Mesendoderm (in vitro differentiated cells): Measurements from ENCODE around the gene NR3C1. TPM values are rescaled to one million over a fixed set of nuclear protein-coding genes. Genes with fewer than 3 reads are reported as not detected.

Experiments used
- DNase-seq: peaks from one replicate; pipeline ENCODE4 v3.0.0; 2013
- H2AK5ac ChIP-seq: 2 replicates; pipeline ENCODE4 v1.6.1; 2013; ENCODE audit warnings: low read length, inconsistent platforms
- H2BK120ac ChIP-seq: 2 replicates; pipeline ENCODE4 v1.6.1; 2013; ENCODE audit warnings: low read depth, mild to moderate bottlenecking, low read length, moderate library complexity, mixed read lengths
- H2BK15ac ChIP-seq: replicated peaks from 2 replicates; pipeline ENCODE4 v1.6.1; 2013; ENCODE audit warnings: low read depth, mild to moderate bottlenecking, moderate library complexity
- H2BK5ac ChIP-seq: 2 replicates; pipeline ENCODE4 v1.6.1; 2013; ENCODE audit warnings: low read length, inconsistent platforms
- H3K18ac ChIP-seq: 2 replicates; pipeline ENCODE4 v1.6.1; 2013; ENCODE audit warnings: mild to moderate bottlenecking, low read length, mixed read lengths
- H3K23ac ChIP-seq: one replicate; pipeline ENCODE4 v1.6.1; 2013; ENCODE audit warnings: low read length
- H3K27ac ChIP-seq: 2 replicates; pipeline ENCODE4 v1.5.1; 2013; ENCODE audit warnings: low read depth, mild to moderate bottlenecking, inconsistent platforms, low read length, moderate library complexity
- H3K27me3 ChIP-seq: 2 replicates; pipeline ENCODE4 v1.6.1; 2013; ENCODE audit warnings: low read length, control low read depth, mild to moderate bottlenecking, inconsistent platforms; ENCODE audit not compliant: insufficient read depth, poor library complexity
- H3K36me3 ChIP-seq: 2 replicates; pipeline ENCODE4 v1.6.1; 2013; ENCODE audit warnings: low read length, inconsistent platforms; ENCODE audit not compliant: control insufficient read depth, insufficient read depth
- H3K4ac ChIP-seq: one replicate; pipeline ENCODE4 v1.6.1; 2013; ENCODE audit warnings: low read depth, mild to moderate bottlenecking, low read length, moderate library complexity
- H3K4me1 ChIP-seq: 2 replicates; pipeline ENCODE4 v1.6.1; 2013; ENCODE audit warnings: low read depth, low read length, inconsistent platforms; ENCODE audit not compliant: control insufficient read depth
- H3K4me2 ChIP-seq: 2 replicates; pipeline ENCODE4 v1.6.1; 2013; ENCODE audit warnings: low read length
- H3K4me3 ChIP-seq: 2 replicates; pipeline ENCODE4 v1.5.1; 2013; ENCODE audit warnings: mild to moderate bottlenecking, low read length
- H3K56ac ChIP-seq: one replicate; pipeline ENCODE4 v1.6.1; 2013; ENCODE audit warnings: low read length
- H3K79me1 ChIP-seq: 2 replicates; pipeline ENCODE4 v1.6.1; 2013; ENCODE audit warnings: low read length, inconsistent platforms
- H3K79me2 ChIP-seq: 2 replicates; pipeline ENCODE4 v1.6.1; 2013; ENCODE audit warnings: mild to moderate bottlenecking, low read length; ENCODE audit not compliant: control insufficient read depth, insufficient read depth
- H3K9ac ChIP-seq: 2 replicates; pipeline ENCODE4 v1.6.1; 2013; ENCODE audit warnings: low read length, inconsistent platforms
- H4K5ac ChIP-seq: one replicate; pipeline ENCODE4 v1.6.1; 2013; ENCODE audit warnings: low read length
- H4K8ac ChIP-seq: one replicate; pipeline ENCODE4 v1.6.1; 2013; ENCODE audit warnings: low read depth, mild to moderate bottlenecking, control low read depth, low read length, moderate library complexity
- WGBS: extraction: QIAGEN DNeasy Blood & Tissue Kit; methylation state at CpG from one replicate; pipeline ENCODE4 v1.1.7; 2013; ENCODE audit warnings: low lambda C conversion rate, missing lambda C conversion rate; ENCODE audit not compliant: insufficient coverage; ENCODE audit errors: extremely low coverage; 5-methylcytosine and 5-hydroxymethylcytosine counted together
- small RNA-seq: library from polyadenylated mRNA; stranded (forward); fragments of <200 nt; extraction: miRNeasy Mini kit (QIAGEN cat#:217004); gene quantifications from one replicate; pipeline ENCODE3, GENCODE V24; 2013; ENCODE audit not compliant: insufficient read depth

The NR3C1 gene

GRCh38 chr5:143229896-143230675 is 173.4 kb downstream of the NR3C1 start:
- H3K4ac ChIP-seq = no peak overlapping the region
- no peak overlapping the region for H2BK120ac ChIP-seq
- no peak overlapping the region for H4K8ac ChIP-seq
- H3K9ac ChIP-seq = no peak overlapping the region
- H3K27me3 ChIP-seq = no peaks in the 10 kb centered on the region
- H3K79me2 ChIP-seq = no peaks in the 10 kb centered on the region
- no peak overlapping the region for H3K4me3 ChIP-seq
- H2BK5ac ChIP-seq = no peak overlapping the region
- no peak overlapping the region for H4K5ac ChIP-seq
- H3K18ac ChIP-seq = no peak overlapping the region
- no peaks in the 10 kb centered on the region for H3K36me3 ChIP-seq
- no peak overlapping the region for H3K4me2 ChIP-seq
- H3K56ac ChIP-seq = no peak overlapping the region
- WGBS = no CpG with 5 or more reads among the region's 10 CpGs
- no peak overlapping the region for H2AK5ac ChIP-seq
- H3K27ac ChIP-seq = no peak overlapping the region
- H3K4me1 ChIP-seq = no peaks in the 10 kb centered on the region
- no peaks in the 10 kb centered on the region for H3K79me1 ChIP-seq
- no peak overlapping the region for H2BK15ac ChIP-seq
- no peak overlapping the region for H3K23ac ChIP-seq
- peak; percentile 40 for DNase-seq

DNA sequence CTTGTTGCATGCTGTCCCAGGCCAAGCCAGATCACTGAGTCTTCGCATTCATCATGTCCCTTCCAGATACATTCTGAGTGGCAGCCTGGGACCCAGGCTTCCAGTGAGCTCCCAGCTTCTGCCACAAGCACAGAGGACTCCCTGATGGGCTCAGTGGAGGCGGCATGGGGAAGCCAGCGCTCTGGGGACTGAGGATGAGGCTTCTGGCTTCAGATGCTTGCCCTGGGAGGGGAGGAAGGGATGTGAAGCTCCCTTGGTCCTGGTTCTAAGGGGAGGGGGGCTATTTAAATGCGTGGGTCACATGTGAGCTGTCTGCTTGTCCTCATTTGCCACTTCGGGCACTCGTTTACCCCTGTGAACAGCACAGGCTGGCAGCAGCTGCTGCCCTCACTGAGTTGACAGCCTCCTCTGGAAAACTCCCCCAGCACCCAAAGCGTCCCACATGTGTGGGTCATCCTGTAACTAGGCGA is 174.0 kb downstream of the NR3C1 start:
- Histone ChIP-seq H3K4me1 (no peaks in the 10 kb centered on the region), H3K18ac (no peak overlapping the region), H2BK15ac (no peak overlapping the region), H3K36me3 (no peaks in the 10 kb centered on the region), H4K5ac (no peak overlapping the region), H2BK5ac (no peak overlapping the region), H3K4me2 (no peak overlapping the region), H2BK120ac (no peak overlapping the region), H3K79me1 (no peaks in the 10 kb centered on the region), H3K79me2 (no peaks in the 10 kb centered on the region), H3K4me3 (no peak overlapping the region), H2AK5ac (no peak overlapping the region), H4K8ac (no peak overlapping the region), H3K56ac (no peak overlapping the region), H3K27me3 (no peaks in the 10 kb centered on the region), H3K4ac (no peak overlapping the region), H3K27ac (no peak overlapping the region), H3K23ac (no peak overlapping the region), H3K9ac (no peak overlapping the region)
- no peak for DNase-seq
- no CpG with 5 or more reads among the region's 8 CpGs for WGBS

- H3K18ac ChIP-seq = no peak overlapping the region
- H3K23ac ChIP-seq = no peak overlapping the region
- no peak overlapping the region for H3K4ac ChIP-seq
- no peak overlapping the region for H3K56ac ChIP-seq
- no peak overlapping the region for H2BK120ac ChIP-seq
- H2AK5ac ChIP-seq = no peak overlapping the region
- H4K5ac ChIP-seq = no peak overlapping the region
- no peak for DNase-seq
- H3K4me1 ChIP-seq = no peaks in the 10 kb centered on the region
- no peak overlapping the region for H3K27ac ChIP-seq
- H3K79me2 ChIP-seq = no peaks in the 10 kb centered on the region
- WGBS = no CpG with 5 or more reads among the region's 8 CpGs
- no peak overlapping the region for H2BK15ac ChIP-seq
- H3K79me1 ChIP-seq = no peaks in the 10 kb centered on the region
- H3K36me3 ChIP-seq = no peaks in the 10 kb centered on the region
- no peak overlapping the region for H3K4me3 ChIP-seq
- H3K9ac ChIP-seq = no peak overlapping the region
- H3K27me3 ChIP-seq = no peaks in the 10 kb centered on the region
- H4K8ac ChIP-seq = no peak overlapping the region
- no peak overlapping the region for H2BK5ac ChIP-seq
- no peak overlapping the region for H3K4me2 ChIP-seq
These were observed 174.7 kb downstream of the NR3C1 start for GRCh38 chr5:143228597-143229293.

Small RNAs within 50 kb of the gene (small RNA-seq; reads per million reads assigned to genes)
- not detected for gene AC091925.2
